Bronchial epithelial cell (primary cell): Measurements from ENCODE around the gene ZFAND2B. TPM values are rescaled to one million over a fixed set of nuclear protein-coding genes. Genes with fewer than 3 reads are reported as not detected.

ENCODE experiments used
- DNase-seq: peaks from one replicate; pipeline ENCODE4 v3.0.0-alpha.2; 2010; ENCODE audit warnings: low read depth
- FAIRE-seq: peaks from 2 replicates; lab custom pipeline; 2011; peaks lifted over from hg19 to GRCh38; lab: Jason Lieb, UNC
- H3K27me3 ChIP-seq: 2 replicates; pipeline ENCODE4 v1.5.1; 2011; ENCODE audit warnings: low read length; ENCODE audit not compliant: control insufficient read depth, insufficient read depth
- H3K36me3 ChIP-seq: 2 replicates; pipeline ENCODE4 v1.5.1; 2011; ENCODE audit warnings: low read length; ENCODE audit not compliant: control insufficient read depth, insufficient read depth
- H3K4me3 ChIP-seq: 2 replicates; pipeline ENCODE4 v1.5.1; 2011; ENCODE audit warnings: mild to moderate bottlenecking, low read depth, low read length, control low read depth
- CTCF ChIP-seq: IDR thresholded peaks from 2 replicates; pipeline ENCODE4 v1.5.1; 2011; ENCODE audit warnings: mild to moderate bottlenecking, moderate library complexity, low read length, control low read depth, inconsistent platforms; ENCODE audit not compliant: insufficient read depth, severe bottlenecking
- total RNA-seq: library from RNA; depleted of rRNA; stranded (reverse); fragments of >200 nt; gene quantifications from 2 replicates; pipeline ENCODE4 v1.2.1, GENCODE V29; 2014

Gene ZFAND2B
- total RNA-seq, 1 donor from 2014 or later = 59.8 TPM

DNA sequence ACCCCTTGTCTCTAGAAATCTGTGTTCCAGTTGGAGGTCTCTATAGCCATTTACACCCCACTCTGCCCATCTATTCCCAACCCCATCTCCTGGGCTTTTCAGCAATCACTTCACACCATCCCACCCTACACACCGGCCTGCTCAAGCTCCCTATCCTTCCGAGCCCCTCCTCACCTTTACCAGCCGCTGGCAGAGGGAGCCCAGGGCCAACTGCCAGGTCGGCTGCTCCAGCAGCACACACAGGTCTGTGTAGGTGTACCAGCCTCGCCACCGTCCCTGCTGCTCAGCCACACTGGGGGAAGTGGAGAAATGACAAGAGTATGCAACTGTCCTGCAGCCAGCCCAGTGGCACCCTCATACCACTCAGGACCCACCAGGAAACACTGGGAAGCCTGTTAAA is 33.4 kb upstream of the ZFAND2B start:
- DNase-seq (no peak), FAIRE-seq (no peak)
- no peak for TF ChIP-seq CTCF
- Histone ChIP-seq H3K4me3 (no peak overlapping the region), H3K36me3 (peaks cover 11% of the 10 kb centered on the region), H3K27me3 (no peaks in the 10 kb centered on the region)

DNA sequence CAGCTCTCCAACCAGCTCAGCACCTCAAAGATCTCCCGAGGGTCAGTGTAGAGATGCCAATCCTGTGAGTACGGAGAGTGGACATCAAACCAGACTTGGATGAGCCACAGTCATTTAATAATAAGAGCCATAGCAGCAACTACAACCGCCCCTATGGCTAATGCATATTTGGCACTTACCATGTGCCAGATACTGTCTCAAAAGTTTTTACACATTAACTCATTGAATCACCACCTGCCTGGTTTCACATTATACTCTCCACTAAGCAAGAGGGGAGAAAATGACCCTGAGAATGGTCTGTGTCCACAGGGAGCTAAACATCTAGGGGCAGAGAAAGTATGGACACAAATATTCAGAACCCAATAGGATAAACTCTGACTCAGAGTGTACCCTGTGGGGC is 32.4 kb upstream of the ZFAND2B start:
- Histone ChIP-seq H3K36me3 (peaks cover 11% of the 10 kb centered on the region), H3K4me3 (no peak overlapping the region), H3K27me3 (no peaks in the 10 kb centered on the region)
- FAIRE-seq = no peak
- TF ChIP-seq CTCF = no peak
- DNase-seq = no peak

DNA sequence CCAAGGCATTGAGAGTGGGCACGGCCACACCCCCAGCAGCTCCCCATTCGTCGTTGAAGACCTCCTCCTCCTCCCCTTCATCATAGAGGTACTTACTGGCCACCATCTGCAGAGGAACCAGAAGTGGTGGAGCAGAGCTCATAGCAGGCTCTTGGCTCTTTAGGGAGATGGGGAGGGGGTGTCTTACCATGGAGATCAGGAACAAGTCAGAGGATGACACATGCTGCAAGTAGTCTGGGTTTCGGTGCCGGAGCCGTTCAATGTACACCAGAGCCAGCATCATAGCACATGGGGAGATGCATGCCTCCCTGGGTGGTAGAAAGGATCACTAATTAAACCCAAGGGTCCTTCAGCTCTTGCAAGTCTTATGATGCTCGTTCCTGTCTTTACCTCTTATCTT is 31.8 kb upstream of the ZFAND2B start:
- no peak for DNase-seq
- H3K27me3 ChIP-seq = no peaks in the 10 kb centered on the region
- no peak for FAIRE-seq
- peaks cover 14% of the 10 kb centered on the region for H3K36me3 ChIP-seq
- no peak overlapping the region for H3K4me3 ChIP-seq
- no peak for TF ChIP-seq CTCF

- no peak for DNase-seq
- no peak overlapping the region for H3K4me3 ChIP-seq
- no peak for FAIRE-seq
- TF ChIP-seq CTCF = no peak
- peaks cover 17% of the 10 kb centered on the region for H3K36me3 ChIP-seq
- no peaks in the 10 kb centered on the region for H3K27me3 ChIP-seq
Observed at GRCh38 chr2:219175486-219175885, 31.1 kb upstream of the ZFAND2B start.

DNA sequence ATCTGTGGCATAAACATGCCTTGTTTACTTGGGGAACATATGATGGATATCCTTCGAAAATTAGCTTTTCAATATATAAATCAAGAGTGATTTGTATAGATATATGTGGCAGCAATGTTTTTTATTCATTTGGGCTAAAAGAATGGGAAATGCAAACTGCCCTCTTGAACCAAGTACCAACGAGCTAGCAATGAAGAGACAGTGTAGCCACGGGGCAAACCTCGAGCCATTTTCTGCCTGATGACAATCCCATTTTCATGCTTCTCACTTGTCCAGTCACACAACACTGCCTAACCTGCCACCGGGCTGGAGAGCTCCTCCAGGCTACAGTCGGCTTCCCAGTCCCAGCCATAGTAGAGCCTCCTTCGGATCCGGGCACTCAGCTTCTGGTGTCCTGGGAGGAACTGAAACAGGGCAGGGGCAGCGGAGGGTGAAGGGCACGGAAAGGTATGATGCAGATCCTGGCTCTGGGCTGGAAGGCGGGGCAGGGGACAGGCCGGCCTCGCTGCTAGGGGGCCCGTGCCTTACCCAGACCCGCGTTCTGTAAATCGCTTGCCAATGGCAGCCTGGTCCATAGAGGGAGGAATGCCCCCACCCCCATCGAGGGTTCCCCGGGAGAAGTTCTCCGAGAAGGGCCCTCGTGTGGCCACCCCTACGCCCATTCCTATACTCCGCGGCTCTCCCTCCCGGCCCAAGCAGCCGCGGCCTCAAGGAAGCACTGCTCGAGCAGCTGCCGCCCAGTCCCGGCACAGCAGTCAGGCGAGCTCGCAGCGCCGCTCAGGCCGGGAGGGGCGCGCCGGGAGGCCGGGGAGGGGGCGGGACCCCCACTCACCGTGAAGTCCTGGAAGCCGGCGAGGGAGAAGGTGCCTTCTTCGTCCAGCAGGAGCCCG is 30.4 kb upstream of the ZFAND2B start:
- no peak for FAIRE-seq
- Histone ChIP-seq H3K27me3 (no peaks in the 10 kb centered on the region), H3K4me3 (peak overlapping the region; percentile 85), H3K36me3 (peaks cover 19% of the 10 kb centered on the region)
- peak; percentile 16 for TF ChIP-seq CTCF
- peak; percentile 12 for DNase-seq
